ENCODE results near the gene SNAI3.
A peak's percentile ranks its signal among the peaks of the same experiment; 100 is the strongest.

SNAI3 gene

DNA sequence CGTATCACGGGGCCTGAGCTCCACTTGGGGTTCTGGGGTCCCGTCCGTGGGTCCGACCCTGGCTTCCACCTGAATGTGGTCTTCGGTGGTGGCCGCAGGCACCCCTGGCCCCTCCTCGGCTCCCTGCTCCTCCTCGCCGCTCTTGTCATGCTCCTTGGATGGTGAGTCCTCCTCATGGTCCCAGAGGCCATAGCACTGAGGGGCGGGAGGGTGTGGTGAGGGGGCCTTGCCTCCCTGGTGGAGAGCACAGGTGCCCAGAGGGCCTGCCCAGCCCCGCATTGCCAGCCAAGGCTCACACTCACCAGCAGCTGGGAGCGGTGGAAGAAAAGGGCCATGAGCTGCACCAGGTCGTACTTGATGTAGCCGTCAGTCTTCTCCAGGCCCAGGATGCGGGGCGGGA, 34.9 kb upstream of the SNAI3 start:
- DNase-seq (ENCODE audit: low spot score): no peak

DNA sequence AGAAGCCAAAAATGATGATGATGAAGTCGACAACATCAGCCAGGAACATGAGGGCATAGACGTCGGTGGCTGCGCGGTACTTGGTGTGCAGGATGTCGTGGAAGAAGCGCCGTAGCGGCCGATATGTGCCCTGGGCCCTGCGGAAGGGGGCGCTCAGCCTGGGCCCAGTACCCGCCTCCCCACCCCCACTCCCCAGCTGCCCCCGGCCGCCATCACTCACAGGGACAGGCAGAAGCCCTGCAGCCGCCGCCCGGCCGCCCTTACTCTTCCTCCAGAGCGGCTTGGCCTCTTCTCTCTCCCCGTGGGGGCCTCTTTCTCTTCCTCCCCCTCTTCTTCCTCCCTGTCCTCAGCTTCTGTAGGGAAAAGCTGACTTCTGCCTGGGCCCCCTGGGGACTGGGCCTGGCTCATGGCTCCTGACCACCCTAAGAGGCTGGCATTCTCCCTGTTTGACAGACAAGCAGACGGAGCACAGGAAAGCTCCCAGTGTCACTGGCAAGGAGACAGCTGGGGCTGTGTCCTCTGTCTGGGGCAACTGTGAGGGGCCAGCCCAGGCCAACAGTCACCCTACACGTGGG, 34.2 kb upstream of the SNAI3 start:
- DNase-seq (ENCODE audit: low spot score): no peak

GRCh38 chr16:88719933-88720296, 33.6 kb upstream of the SNAI3 start:
- no peak for DNase-seq (ENCODE audit: low spot score)

DNA sequence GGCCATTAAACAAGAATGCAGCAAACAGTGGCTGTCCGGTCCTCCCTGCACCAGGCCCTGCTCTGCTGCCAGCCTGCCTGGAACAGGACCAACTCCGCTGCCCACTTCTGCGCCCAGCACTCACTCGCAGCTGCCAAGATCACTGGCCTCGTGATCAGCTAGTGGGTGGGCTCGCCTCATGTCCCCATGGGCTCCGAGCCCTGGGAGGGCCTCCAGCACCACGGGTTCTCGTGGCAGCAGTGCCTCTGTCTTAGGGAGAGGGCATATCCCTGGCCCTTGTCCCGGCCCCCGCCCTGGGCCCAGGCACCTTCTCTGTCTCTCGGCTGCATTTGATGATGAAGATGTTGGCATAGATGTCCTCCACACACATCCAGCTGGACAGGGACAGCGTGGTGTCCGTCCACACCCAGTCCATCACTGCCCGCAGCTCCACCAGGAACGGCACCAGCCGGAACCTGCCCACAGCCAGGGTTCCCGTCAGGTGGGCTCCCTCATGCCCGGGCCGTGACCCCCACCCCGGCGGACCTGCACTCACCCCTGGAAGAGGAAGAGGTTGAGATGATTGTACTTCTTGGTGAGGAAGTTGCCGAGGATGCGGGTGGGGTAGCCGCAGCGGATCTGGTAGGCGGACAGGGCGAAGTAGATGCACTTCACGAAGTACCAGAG, 33.1 kb upstream of the SNAI3 start:
- DNase-seq (ENCODE audit: low spot score): no peak

DNA sequence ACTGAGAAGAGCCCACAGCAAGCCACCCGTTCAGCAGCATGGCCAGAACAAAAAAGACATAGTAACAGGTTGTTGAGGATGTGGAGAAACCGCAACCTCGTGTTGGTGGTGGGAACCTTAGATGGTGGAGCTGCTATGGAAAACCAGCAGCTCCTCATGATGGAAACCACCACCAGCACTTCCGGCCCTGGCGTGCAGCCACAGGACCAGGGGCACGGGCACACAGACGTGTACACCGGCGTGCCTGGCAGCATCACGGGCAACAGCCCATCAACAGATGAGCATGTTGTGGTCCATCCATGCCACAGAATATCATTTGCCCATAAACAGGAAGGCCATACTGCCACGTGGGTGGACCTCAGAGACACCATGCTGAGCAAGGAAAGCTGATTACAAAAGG, 31.9 kb upstream of the SNAI3 start:
- DNase-seq (ENCODE audit: low spot score): no peak

DNA sequence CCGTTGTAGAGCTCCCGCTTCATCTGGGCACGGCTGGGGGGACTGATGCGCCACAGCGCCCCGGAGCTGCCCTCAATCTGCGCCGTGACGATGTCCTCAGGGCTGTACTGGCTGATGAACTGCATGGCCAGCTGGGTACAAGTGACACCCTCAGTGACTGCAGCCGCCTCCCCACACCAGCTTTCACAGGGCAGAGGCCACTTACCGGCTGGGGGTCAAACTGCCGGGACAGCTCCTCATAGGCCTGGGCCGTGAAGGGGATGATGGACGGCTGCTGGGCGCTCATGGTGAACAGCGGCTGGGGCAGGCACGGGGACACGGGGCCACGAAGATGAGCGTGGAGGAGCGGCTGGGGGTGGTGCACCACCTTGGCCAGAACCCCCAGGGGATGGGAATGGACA, 30.3 kb upstream of the SNAI3 start:
- no peak for DNase-seq (ENCODE audit: low spot score)

- no peak for DNase-seq (ENCODE audit: low spot score)
Measured at GRCh38 chr16:88716201-88716600, 29.9 kb upstream of the SNAI3 start.

DNA sequence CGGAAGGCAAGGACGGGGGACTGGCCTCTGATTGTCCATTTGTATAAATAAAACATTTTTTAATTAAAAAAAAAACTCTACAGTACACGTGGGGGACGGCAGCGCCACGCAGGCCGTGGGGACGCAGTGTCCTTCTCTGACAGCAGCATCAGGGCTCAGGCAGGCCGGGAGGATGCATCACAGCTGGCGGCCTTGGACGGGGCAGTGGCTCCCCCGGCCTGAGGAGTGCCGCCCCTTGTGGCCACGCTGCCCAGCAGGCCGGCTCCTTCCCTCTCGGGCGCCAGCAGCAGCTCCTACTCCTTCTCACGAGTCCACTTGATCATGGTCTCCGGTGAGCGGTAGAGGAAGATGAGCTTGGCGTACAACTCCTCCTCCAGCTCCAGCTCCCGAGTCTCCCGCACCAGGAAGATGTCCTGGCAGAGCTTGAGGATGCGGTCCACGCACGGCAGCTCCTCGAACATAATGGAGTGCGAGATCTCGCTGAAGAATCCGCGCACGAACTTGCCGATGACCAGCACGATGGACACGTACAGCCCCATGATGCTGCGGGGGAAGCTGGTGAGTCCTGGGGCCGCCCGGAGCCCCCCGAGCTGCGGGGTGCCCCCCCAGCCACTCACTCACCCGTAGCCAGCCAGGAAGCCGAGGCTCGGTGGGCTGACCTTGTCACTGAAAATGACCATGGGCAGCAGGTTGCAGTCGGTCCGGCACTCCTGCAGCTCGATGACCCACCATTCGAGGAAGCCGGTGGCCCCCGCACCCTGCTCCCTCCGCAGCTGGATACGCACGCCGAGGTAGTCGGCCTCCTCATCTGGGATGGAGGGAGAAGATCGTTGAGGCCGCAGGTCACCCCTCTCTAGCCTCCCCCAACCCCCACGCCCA, 29.2 kb upstream of the SNAI3 start:
- DNase-seq (ENCODE audit: low spot score): no peak

GRCh38 chr16:88714420-88715302, 28.4 kb upstream of the SNAI3 start:
- DNase-seq (ENCODE audit: low spot score): no peak

DNA sequence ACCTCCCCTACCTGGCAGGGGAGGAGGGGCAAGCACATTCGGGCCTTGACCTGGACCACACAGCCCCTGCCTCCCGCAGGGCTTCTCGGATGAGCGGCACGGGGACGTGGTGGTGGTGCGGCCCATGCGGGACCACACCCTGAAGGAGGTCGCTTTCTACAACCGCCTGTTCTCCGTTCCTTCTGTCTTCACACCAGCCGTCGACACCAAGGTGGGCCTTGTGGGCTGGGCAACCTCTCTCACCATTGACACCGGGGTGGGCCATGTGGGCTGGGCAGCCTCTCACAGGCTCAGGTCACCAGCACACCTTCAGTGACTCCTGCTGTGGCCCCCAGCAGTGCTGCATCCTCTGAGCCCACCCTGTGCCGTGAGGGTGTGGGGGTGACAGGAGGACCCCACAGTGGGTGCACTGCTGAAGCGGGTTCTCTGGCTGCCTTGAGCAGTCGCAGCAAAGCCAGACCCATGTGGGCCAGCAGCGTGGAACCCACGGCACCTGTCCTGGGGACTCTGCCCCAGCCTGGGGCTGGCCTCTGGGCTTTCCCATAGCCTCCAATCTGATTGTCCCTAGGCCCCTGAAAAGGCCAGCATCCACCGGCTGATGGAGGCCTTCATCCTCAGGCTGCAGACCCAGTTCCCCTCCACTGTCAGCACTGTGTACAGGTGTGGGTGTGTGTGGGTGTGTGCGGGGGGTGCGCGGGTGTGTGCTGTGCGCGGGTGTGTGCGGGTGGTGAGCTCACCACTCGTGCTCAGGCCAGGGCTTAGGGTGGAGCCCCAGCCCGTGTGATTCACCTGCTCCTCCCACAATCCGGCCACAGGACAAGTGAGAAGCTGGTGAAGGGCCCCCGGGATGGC, 27.5 kb upstream of the SNAI3 start:
- DNase-seq (ENCODE audit: low spot score): no peak

DNA sequence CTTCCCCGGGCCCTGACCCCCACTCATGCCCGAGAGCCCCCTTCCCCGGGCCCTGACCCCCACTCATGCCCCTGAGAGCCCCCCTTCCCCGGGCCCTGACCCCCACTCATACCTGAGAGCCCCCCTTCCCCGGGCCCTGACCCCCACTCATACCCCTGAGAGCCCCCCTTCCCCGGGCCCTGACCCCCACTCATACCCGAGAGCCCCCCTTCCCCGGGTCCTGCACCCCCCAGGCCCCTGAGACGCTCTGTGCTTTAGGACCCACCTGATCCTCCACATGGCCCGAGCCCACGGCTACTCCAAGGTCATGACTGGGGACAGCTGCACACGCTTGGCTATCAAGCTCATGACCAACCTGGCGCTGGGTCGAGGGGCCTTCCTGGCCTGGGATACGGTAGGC, 26.7 kb upstream of the SNAI3 start:
- no peak for DNase-seq (ENCODE audit: low spot score)

DNA sequence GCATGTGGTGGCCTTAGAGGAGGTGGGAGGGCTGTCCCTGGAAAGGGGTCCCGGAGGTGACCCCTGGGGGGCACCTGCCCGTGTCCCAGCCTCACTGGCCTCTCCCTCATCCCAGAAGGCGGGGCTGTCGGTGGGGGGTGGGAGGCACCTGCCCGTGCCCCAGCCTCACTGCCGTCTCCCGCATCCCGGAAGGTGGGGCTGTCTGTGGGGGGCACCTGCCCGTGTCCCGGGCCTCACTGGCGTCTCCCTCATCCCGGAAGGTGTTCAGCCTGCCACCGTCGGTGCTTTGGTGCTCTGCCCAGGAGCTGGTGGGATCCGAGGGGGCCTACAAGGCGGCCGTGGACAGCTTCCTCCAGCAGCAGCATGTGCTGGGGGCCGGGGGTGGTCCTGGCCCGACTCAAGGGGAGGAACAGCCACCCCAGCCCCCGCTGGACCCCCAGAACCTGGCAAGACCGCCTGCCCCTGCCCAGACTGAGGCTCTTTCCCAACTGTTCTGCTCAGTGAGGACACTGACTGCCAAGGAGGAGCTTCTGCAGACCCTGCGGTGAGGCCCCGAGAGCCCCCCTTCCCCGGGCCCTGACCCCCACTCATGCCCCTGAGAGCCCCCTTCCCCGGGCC, 26.2 kb upstream of the SNAI3 start:
- DNase-seq (ENCODE audit: low spot score): no peak

- DNase-seq (ENCODE audit: low spot score): no peak
Measured at GRCh38 chr16:88711750-88712340, 25.5 kb upstream of the SNAI3 start.

DNA sequence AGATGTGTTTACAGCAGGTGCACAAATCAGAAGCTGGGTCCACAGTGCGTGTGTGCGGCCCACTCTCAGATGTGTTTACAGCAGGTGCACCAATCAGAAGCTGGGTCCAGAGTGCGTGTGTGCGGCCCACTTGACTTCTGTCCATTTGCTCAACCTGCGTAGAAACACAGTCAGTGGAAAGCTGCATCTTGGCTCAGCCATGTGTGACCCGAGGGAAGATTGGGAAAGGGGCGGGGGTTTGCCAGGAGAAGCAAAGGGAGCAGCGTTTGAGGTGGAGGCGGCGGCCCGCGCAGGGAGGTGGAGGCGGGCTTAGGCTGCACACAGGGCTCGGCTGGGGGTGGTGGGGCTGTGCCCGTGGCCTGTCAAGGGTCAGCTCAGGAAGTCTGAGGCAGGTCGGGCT, 24.2 kb upstream of the SNAI3 start:
- DNase-seq (ENCODE audit: low spot score): no peak

GRCh38 chr16:88706965-88707826, 20.9 kb upstream of the SNAI3 start:
- DNase-seq (ENCODE audit: low spot score): no peak

- peak; percentile 93 for DNase-seq (ENCODE audit: low spot score)
Measured at GRCh38 chr16:88706229-88706964, 20.1 kb upstream of the SNAI3 start, which contains the start of the genes CTU2 and RNF166. TSS of gene CTU2 (plus strand) at chr16:88706503. CDS start at chr16:88706531, 28 bp downstream. TSS of gene RNF166 (minus strand) at chr16:88706408. CDS start at chr16:88706325, 83 bp downstream.

DNA sequence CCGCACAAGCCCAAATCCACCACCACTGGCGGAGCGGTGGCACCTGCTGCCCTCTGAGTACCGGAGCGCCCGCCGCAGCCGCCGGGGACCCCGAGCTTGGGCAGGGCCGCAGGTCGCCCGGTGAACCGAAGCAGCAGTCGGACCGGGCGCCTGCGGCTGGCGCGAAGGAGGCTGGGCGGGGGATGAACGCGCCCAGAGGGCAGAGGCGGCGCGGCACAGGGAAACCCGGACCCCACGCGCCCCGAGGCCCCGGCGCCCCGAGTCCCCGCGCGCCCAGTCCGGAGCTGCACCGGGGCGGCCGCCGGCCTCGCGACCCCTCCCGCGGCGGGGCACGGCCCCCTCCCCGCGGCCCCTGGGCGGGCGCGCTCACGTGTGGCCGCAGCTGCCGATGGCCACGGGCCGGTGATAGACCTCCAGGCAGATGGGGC, 19.5 kb upstream of the SNAI3 start:
- peak; percentile 47 for DNase-seq (ENCODE audit: low spot score)

DNA sequence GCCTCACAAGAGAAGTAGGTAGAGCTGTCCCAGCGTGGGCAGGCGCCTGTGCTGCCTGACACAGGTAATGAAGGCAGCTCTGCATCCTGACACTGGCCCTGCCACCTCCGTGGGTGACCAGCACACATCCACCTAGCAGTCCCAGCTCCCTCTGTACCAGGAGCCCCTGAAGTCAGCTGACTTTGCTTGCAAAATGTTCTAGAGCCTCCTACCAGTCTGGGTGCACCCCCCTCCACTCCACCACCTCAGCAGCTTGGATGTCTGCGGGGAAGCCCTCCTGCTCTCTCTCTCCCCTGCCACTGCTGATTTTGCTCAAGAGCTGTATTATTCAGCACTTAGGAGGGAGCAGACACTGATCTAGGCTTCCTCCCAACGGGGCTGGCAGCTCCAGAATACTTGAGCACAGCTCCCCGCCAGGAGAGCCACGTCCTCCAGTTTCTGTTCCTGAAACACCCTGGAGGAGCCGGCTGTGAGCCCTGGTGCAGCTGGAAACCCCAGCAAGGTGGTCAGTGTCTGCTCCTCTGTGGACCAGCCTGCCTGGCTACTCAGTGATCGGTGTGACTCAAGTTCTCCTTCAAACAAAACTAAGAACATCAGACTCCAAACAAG, 18.9 kb upstream of the SNAI3 start:
- peak; percentile 53 for DNase-seq (ENCODE audit: low spot score)
